Activated CD4-positive, CD25-positive, alpha-beta regulatory T cell treated with anti-CD3 and anti-CD28 coated beads, Interleukin-2, amount 50 U/mL, for 24 hours (primary cell): ENCODE measurements around the gene IL7R.
"Not testable (repeated sequence)": the region's sequence is repeated elsewhere in the genome, so short reads cannot be mapped to it uniquely, and the experiment has no call there.

ENCODE experiments used
- ATAC-seq, 2 donors: fragments of 150-1000 bp; cut with Tn5 transposase; one replicate each; pipeline ENCODE4 v1.10.0; 2021; ENCODE audit warnings: mild to moderate bottlenecking in 1 of 2, moderate library complexity in 1 of 2

IL7R gene

DNA sequence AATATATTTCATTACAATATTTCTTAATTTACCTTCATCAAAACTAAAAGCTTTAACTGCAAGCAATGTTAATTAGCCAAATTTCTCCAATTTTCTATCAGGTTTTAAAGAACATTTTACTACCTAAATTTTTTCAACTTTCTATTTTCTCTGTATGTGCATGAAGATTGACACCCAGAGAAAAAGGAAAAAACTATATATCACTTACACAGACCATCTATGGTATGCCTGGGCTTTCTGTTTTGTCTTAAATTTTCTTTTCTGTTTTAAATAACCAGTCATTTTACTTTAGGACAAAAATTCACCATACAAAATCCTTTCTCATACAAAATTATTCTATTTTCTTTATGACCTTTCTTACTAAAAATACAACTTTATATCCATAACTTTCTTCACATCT, 13.8 kb upstream of the IL7R start:
- no peak for ATAC-seq

DNA sequence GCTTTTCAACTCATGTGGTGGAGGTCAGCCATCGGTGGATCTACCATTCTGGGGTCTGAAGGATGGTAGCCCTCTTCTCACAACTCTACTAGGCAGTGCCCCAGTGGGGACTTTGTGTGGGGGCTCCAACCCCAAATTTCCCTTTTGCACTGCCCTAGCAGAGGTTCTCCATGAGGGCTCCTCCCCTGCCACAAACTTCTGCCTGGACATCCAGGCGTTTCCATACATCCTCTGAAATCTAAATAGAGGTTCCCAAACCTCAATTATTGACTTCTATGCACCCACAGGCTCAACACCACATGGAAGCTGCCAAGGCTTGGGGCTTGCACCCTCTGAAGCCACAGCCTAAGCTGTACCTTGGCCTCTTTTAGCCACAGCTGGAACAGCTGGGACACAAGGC, 11.2 kb upstream of the IL7R start:
- not testable (repeated sequence) for ATAC-seq

DNA sequence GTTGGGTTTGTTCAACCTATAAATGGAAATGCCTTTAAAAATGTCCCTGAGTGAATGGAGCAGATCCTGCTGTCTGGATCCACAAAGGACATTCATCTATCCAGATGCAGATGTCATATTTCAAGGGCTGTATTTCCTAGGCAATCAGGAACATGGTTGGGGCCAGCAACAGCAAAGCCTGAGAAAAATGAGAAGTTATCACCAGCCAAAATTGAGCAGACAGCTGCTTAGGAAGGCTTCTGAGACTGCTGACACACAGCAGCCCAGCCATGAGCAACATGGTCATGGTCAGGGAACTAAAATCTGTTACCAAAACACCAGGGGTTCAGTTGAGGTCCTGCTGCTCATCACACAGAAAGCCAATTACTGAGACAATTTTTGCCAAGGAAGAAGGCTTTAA, 9.2 kb upstream of the IL7R start:
- ATAC-seq, result no peak

DNA sequence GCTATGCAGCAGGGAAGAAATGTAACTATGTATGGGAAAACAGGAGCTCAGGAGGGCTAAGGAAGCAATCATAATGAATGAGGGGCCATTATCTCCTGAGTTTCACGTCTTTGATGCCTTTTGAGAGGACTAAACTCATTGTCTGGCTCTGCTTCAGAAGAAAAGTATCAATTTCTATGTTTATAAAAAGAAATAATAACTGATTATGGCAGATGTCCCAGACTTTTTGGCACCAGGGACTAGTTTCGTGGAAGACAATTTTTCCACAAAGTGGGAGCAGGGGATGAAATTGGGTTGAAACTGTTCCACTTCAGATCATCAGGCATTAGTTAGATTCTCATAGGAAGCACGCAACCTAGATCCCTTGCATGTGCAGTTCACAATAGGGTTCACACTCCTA, 8.7 kb upstream of the IL7R start:
- ATAC-seq, result no peak

DNA sequence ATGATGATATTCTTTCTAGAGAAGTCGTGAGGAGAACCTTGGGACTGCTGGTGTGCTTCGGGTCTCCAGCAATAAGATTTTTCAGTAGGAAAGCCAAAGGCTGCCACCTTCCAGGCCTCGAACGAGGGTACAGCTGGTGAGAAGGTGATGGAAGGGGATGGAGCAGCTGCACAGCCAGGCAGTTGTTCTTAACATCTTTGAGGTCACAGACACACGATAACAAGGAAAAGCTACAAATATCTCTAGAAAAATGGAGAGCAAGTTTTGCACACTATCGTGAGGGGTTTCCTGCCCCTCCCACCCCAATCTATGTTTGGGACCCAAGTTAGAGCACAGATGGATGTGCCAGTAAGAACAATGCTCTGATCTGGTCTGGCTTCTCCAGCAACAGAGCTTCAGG, 6.8 kb upstream of the IL7R start:
- no peak for ATAC-seq

DNA sequence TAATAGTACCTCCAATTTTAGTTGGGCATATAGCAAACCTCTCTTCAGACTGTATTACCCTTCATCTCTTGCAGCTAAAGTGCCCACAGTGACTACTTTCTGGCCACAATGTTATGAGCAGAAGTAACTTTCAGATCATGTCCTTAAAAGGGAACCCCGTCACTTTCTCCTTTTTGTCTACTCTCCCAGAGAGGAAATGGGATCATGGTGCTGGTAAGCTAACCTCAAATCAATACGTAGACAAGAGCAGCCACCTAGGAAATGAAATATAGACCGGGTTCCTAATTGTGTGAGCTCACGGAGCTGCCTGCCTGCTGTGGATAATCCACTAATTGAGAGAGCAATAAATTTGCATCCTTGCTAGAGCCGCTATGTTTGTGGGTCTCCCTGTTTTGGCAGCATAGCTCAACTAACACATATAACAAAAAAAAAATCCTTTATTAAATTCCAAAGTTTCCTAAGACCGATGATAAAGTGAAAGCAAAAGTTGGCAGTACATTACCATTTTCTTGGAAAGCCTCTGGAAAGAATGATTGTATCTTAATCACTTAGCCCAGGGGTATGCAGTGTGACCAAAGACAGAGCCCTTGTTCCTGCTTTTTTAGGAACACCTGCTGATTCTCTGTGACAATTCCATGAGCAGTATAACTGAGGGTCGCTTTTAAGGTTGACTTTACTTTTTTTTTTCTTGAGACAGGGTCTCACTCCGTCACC, 5.6 kb upstream of the IL7R start:
- no peak for ATAC-seq

DNA sequence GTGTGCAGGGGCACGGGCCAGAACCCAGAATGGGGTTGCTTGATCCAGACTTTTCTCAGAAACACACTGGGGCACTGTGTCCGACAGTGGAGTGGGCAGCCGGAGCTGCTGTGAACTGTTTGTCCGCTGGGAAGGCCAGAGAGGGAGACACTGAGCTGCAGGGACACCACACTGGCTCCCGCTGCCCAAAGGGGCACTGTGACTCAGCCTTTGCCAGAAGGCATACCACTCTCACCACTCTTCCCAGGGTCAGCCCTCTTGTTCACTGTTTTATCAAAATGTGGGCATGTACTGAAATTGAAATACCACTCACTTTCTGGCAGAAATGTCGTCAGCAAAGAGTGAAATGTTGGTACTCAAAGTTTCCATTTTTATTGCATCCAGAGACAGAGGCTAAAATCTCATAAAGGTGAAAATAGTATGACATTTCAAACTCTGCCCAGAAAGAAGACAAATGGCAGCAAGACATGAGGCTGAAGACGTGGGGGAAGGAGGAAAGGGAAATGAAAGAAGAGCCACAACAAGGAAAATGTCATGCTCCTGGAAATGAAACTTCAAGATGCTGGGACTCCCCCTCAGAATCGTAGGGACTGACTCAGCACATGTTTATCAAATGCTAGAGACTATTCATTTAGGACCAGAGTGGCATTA, 4.5 kb upstream of the IL7R start:
- ATAC-seq, result peak; percentile 30 to 33

DNA sequence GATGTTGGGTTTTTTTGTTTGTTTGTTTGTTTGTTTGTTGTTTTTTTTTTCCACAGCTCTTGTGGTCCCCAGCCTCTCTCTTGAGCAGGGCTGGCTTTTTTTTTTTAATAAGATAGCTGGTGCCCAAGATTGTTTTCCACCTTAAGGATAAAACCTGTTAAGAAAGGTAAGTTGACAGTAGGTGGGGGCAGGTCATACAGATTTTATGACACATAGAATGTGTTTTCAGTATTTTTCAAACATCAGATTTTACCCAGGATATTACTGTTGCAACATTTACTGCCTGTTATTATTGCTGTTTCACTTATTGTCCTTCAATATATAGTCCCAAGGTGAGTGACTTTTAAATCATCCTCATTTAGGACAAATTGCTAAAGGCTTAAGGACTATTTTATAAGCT, 3.9 kb upstream of the IL7R start:
- ATAC-seq, result no peak

DNA sequence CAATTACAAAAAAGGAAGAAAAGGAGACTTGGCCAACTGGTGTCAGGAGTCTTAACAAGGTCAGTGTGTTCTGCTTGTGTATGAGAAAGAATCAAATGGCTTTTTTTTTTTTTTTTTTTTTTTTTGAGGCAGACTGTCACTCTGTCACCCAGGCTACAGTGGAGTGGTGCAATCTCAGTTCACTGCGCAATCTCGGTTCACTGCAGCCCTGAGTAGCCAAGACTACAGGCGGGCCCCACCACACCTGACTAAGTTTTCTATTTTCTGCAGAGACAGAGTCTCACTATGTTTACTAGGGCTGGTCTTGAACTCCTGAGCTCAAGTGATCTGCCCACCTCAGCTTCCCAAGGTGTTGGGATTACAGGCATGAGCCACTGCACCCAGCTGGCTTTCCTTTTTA, 3.1 kb upstream of the IL7R start:
- peak; percentile 65 to 71 for ATAC-seq

DNA sequence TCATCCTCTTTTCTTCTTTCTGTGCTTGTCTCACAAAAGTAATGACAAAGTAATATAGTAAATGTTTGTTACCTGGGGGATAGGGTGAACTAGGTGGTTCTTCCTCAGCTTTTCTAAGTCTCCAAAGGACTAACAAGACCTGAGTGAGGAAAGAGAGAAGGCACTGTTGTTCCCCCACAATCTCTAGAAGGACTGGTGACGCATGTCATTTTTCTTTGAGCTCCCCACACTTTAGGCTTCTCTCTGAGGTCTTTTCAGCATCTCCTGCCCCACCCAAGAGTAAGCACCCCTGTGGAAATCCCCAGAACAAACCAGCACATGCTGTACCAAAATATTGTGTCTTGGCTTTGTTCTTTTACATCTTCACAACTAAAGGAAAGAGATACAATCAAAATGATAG, 2.4 kb upstream of the IL7R start:
- ATAC-seq, result peak; percentile 57 to 58

DNA sequence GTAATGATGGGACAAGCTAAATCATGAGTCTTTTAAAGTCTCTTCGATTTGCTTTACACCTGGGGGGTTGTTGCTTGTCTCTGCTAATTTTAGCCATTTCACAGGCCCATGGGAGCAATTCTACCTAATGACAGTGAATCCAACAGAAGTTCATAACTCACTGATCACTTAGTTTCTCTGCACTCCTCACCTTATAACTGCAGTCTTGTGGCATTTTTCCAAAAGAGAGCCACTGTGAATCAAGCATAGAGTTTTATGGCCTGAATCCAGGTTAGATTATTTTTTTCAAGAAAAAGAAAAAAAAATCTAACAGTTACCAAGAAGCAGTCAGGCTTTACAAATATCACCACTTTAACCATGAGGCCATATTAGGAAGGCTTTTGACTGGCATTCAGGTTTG, 1.5 kb upstream of the IL7R start:
- ATAC-seq, result no peak

DNA sequence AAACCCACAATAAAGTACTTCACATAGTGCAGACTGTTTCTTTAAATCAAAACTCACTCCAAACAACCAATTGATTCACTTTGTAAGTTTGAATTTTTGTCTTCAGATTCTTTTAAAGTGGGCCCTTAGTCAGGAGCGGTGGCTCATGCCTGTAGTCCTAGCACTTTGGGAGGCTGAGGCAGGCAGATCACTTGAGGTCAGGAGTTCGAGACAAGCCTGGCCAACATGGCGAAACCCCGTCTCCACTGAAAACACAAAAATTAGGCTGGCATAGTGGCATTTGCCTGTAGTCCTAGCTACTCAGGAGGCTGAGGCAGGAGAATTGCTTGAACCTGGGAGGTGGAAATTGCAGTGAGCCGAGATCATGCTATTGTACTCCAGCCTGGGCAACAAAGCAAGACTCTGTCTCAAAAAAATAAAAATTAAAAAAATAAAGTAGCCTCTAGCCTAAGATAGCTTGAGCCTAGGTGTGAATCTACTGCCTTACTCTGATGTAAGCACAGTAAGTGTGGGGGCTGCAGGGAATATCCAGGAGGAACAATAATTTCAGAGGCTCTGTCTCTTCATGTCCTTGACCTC, 416 bp upstream of the IL7R start:
- ATAC-seq, result not testable (repeated sequence)

DNA sequence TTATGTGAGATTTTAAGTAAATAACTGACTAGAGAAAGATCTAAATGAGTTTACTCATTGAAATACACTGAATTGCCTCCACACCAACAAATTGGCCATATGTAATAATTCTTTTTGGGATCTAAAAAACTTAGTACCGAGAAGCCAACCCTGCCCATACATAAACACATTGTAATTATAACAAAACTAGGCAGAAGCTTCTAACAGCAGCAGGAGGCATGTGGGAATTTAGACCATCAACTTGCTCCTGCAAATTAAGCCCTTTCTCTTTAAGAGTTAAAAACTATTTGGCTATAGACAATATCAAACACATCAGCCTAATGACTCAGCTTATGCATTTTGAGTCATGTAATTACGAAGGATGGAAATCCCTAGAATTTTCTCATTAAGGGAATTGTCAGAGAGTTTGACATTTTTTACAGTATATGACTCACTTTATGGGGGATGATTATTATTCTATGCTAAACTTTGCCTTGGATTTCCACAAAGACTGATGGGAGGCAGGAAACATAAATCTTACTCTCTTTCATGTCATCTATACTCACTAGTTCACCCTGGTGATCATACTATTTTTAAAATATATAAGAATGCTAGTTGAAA, 1.0 kb downstream of the IL7R start:
- ATAC-seq, result peak; percentile 8 to 14

DNA sequence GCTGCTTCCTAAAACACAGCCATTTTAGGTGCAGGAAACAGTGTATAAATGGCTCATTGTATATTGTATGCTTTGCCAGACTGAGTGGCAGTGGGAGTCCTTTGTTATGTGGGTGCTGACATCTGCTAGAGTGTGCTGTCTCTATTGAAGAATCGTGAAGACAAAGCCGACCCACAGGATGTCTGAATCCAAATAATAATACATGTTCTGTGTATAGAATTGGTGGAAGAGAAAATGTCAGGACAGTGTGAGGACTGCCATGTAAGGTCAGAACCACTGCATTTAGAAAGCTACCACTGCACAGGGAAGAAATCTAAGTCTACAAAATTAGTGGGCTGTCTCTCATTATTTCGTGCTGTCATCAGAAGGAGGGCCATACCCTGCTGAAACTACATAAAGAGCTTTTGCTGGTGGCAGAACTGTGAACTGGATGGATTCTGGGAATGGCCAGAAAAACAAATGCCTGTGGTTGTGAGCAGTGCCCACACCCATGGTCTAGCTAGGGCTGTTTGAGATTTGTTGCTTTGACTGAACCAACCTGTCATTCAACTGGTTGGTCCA, 2.5 kb downstream of the IL7R start:
- no peak for ATAC-seq

DNA sequence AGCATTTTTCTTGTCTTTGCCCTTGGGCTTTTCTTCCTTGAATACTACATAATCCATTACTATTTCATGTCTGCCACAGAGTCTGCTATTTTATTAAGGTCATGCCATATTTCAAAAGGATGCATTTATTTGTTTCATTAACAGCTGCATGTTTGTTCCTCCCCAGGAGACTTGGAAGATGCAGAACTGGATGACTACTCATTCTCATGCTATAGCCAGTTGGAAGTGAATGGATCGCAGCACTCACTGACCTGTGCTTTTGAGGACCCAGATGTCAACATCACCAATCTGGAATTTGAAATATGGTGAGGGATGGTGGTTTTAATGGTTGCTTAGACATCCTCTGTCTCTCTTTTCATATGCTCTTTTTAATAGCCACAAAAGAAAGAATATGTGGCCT, 4.0 kb downstream of the IL7R start:
- no peak for ATAC-seq

DNA sequence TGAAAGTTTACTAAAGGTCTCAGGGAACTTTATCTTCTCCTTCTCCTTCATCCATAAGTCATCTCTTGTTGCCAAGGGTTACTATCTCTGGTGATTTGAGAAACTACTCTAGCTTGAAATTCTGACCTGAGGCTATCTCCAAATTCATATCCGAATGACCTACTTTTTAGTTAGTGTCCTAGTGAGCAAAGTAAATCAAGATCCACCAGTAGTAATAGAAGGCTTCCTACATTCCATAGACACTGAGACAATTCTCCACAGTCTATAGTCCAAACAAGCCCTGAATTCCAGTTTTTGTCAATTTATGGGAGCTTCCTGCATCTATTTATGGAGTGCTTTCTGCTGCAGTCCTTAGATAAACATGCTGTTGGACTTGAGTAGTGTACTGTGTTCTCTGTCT, 5.0 kb downstream of the IL7R start:
- ATAC-seq, result no peak

DNA sequence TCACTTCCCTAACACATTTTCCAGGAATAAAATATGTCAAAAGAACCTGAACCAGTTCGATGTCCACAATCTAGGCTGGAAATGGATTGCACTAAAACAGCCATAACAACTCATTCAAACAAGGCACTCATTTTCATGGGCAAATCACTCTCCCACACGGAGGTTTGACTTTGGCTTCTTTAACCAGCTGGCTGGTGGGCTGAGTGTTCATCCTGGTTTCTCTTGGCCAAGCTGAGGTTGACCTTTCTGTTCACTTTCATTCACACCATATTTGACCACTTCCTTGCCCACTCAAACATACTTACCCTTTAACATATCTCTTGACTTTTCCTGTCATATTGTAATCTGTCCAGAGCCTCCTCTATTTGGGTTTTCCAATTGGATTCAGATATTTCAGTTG, 5.4 kb downstream of the IL7R start:
- no peak for ATAC-seq

DNA sequence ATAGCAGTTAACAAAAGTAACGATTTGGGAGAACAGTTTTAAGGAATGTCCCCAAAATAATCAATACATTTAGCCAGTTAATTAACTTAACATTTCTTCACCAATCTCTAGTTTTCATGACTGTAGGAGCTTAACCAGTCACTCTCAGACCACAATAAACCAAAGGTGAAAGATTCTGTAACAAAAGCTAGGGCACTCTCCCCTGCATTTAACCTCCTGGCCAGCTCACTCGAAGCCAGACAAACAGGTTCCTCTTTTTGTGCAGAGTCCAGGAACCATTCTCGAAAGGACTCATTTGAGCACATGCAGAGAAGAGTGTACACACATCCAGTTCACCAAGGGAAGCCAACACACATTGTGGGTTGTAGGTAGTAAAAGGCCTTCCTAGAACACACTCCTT, 6.5 kb downstream of the IL7R start:
- peak; percentile 34 to 60 for ATAC-seq

DNA sequence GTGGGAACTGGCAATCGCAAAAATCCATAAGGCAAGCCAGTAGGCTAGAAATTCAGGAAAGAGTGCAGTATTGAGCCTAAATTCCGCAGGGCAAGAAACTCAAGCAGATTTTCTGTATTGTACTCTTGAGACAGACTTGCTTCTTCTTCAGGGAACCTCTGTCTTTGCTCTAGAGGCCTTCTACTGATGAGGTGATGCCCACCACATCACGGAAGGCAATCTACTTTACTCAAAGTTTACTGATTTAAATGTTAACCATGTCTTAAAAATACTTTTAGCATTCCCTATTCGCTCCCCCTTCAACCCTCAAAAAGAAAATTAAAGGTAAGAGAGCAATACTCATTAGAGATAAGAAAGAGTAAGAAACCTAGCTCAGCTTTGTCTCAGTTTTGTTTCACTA, 11.3 kb downstream of the IL7R start:
- ATAC-seq, result no peak

DNA sequence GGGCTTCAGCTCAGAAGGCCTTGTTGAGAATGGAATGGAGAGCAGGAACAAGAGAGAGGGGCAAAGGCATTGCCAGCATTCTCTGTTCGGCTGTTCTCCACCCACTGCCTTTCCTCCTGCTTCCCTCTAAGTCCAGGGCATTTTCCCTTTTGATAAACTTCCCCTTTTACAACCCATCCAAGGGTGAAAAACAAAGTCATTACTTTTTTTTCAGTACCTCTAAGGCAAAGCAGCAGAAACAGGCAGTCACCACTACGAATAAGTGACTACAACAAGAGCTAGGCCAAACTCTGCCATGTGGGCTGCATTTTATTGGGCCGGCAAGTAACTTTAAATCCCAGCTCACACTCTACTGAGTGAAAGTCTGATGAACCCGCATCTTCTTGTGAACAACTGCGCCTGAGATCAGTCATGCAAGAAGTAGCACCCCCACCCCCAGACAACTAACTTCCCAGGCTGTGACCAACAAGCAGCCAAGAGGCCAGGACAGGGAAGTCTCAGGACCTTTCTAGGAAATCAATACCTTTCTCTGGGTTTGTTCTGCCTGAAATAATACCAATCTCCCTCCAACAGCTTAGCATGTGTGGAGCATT, 13.1 kb downstream of the IL7R start:
- no peak for ATAC-seq

DNA sequence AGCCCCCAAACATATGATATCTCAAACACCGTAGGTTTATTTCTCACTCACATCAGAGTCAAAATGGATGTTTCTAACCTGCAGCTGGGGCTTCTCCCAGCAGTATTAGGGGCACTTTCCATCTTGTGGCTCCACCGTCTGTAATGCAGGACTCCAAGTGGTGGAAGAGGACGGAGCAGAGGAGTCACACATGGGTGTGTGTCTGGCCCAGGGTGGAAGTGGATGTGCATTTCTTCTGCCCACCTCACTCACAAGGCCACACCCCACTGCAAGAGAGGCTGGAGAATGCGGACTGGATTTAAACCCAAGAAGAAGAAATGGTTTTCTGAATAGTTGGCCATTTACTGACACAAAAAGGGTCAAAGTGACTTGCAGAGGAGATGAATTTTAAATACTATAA, 13.9 kb downstream of the IL7R start:
- no peak for ATAC-seq

DNA sequence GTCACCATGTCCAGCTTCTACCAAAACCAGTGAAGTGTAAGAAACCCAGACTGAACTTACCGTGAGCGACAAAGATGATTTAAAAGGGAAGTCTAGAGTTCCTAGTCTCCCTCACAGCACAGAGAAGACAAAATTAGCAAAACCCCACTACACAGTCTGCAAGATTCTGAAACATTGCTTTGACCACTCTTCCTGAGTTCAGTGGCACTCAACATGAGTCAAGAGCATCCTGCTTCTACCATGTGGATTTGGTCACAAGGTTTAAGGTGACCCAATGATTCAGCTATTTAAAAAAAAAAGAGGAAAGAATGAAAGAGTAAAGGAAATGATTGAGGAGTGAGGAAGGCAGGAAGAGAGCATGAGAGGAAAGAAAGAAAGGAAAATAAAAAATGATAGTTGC, 19.8 kb downstream of the IL7R start:
- ATAC-seq, result no peak

DNA sequence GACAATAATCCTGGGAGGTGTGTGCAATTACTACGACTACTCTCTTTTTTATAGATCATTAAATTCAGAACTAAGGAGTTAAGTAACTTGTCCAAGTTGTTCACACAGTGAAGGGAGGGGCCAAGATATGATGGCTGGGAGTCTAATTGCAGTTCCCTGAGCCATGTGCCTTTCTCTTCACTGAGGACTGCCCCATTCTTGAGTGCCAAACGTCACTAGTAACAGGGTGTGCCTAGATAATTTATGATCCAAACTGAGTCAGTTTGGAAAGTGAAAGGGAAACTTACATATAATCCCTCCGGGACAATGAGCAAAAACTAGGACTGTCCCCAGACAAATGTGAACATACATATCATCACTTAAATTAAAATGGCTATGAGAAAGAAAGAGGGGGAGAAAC, 20.2 kb downstream of the IL7R start:
- peak in 1 of 2 donors; percentile 40 for ATAC-seq
